H1 (cell line): ENCODE results near the gene SEMG2. TPM values are rescaled to one million over a fixed set of nuclear protein-coding genes. Genes with fewer than 3 reads are reported as not detected.

Source experiments
- CTCF ChIA-PET: fragments of 300-600 bp; sonication (Branson Sonifier 250); formaldehyde crosslinking; loops from one replicate; lab custom pipeline; 2021; ENCODE audit not compliant: partially characterized antibody; lab: Charles Lee
- POLR2A ChIA-PET: fragments of 300-600 bp; sonication (Branson Sonifier 250); formaldehyde crosslinking; loops from one replicate; lab custom pipeline; 2021; ENCODE audit warnings: inconsistent platforms; ENCODE audit not compliant: partially characterized antibody; lab: Charles Lee
- DNase-seq, 2 experiments: peaks; one replicate each; pipeline versions ENCODE4 v3.0.0 to v3.0.0-alpha.2; 2010 to 2022; ENCODE audit warnings: low spot score in 2 of 2, low read depth in 1 of 2, mixed read lengths in 1 of 2
- FAIRE-seq: peaks from 2 replicates; lab custom pipeline; 2011; peaks lifted over from hg19 to GRCh38; lab: Jason Lieb, UNC
- H2AFZ ChIP-seq: 2 replicates; pipeline ENCODE4 v1.8.1; 2012; ENCODE audit warnings: low read length, inconsistent platforms
- H2AK5ac ChIP-seq: 2 replicates; pipeline ENCODE4 v1.6.1; 2013; ENCODE audit warnings: low read depth, low read length
- H2BK120ac ChIP-seq: replicated peaks from 2 replicates; pipeline ENCODE3; 2013; ENCODE audit warnings: low read depth, low read length, inconsistent platforms
- H2BK12ac ChIP-seq: 2 replicates; pipeline ENCODE4 v1.6.1; 2013; ENCODE audit warnings: low read depth, low read length
- H2BK15ac ChIP-seq: 2 replicates; pipeline ENCODE4 v1.6.1; 2013; ENCODE audit warnings: low read length
- H2BK20ac ChIP-seq: 2 replicates; pipeline ENCODE4 v1.6.1; 2013; ENCODE audit warnings: low read length
- H2BK5ac ChIP-seq: 2 replicates; pipeline ENCODE4 v1.6.1; 2013; ENCODE audit warnings: low read depth, low read length
- H3K14ac ChIP-seq: 2 replicates; pipeline ENCODE4 v1.6.1; 2013; ENCODE audit warnings: inconsistent platforms; ENCODE audit not compliant: insufficient read length
- H3K18ac ChIP-seq: 2 replicates; pipeline ENCODE4 v1.6.1; 2013; ENCODE audit warnings: low read length; ENCODE audit errors: extremely low read depth
- H3K23ac ChIP-seq: 2 replicates; pipeline ENCODE4 v1.6.1; 2013; ENCODE audit warnings: inconsistent platforms; ENCODE audit not compliant: insufficient read length
- H3K23me2 ChIP-seq: 2 replicates; pipeline ENCODE4 v1.6.1; 2013; ENCODE audit warnings: low read depth, low read length
- H3K27ac ChIP-seq: 2 replicates; pipeline ENCODE4 v1.6.1; 2011; ENCODE audit warnings: low read depth, low read length, inconsistent platforms
- H3K27me3 ChIP-seq, 4 experiments: replicated peaks in 1 of 4; 1 replicate in 1 of 4; 2 replicates in 3 of 4; pipeline versions ENCODE4 v1.6.1 to v1.8.1; 2011 to 2013; ENCODE audit warnings: low read length in 3 of 4, mild to moderate bottlenecking in 3 of 4, inconsistent platforms in 2 of 4, mixed read lengths in 2 of 4, moderate library complexity in 1 of 4; ENCODE audit not compliant: control insufficient read depth in 3 of 4, insufficient read depth in 3 of 4; ENCODE audit errors: extremely low read depth in 1 of 4
- H3K36me3 ChIP-seq, 4 experiments: 2 replicates each; pipeline versions ENCODE4 v1.6.1 to v1.8.1; 2011 to 2013; ENCODE audit warnings: mild to moderate bottlenecking in 4 of 4, low read length in 3 of 4, moderate library complexity in 2 of 4, control low read depth in 1 of 4, inconsistent platforms in 1 of 4; ENCODE audit not compliant: insufficient read depth in 4 of 4, control insufficient read depth in 2 of 4
- H3K4ac ChIP-seq: replicated peaks from 2 replicates; pipeline ENCODE3; 2013; ENCODE audit warnings: low read length, low read depth, mixed read lengths, inconsistent platforms; ENCODE audit not compliant: insufficient read length
- H3K4me1 ChIP-seq, 4 experiments: replicated peaks in 1 of 4; 1 replicate in 1 of 4; 2 replicates in 3 of 4; pipeline versions ENCODE4 v1.6.1 to v1.8.1; 2011 to 2013; ENCODE audit warnings: low read length in 3 of 4, inconsistent platforms in 2 of 4, mixed read lengths in 1 of 4; ENCODE audit not compliant: insufficient read depth in 4 of 4, control insufficient read depth in 3 of 4
- H3K4me2 ChIP-seq, 2 experiments: 2 replicates each; pipeline versions ENCODE4 v1.6.1 to v1.8.1; 2011 to 2013; ENCODE audit warnings: low read depth in 2 of 2, low read length in 2 of 2, control low read depth in 1 of 2, inconsistent platforms in 1 of 2, mild to moderate bottlenecking in 1 of 2; ENCODE audit not compliant: insufficient read depth in 1 of 2
- H3K4me3 ChIP-seq, 4 experiments: fragments of 200-600, 300-600 bp in 1 of 4; sonication (generic), shearing (Covaris generic), sonication (Bioruptor Twin) in 1 of 4; 2 replicates each; pipeline versions ENCODE4 v1.5.1 to v1.8.1; 2011 to 2016; ENCODE audit warnings: low read length in 4 of 4, low read depth in 3 of 4, control low read depth in 2 of 4, inconsistent platforms in 2 of 4, mild to moderate bottlenecking in 2 of 4, mixed read lengths in 1 of 4, moderate library complexity in 1 of 4; ENCODE audit not compliant: insufficient read depth in 2 of 4; ENCODE audit errors: extremely low read depth in 1 of 4
- H3K56ac ChIP-seq: replicated peaks from 2 replicates; pipeline ENCODE3; 2013; ENCODE audit warnings: low read depth, mild to moderate bottlenecking, mixed read lengths, low read length, inconsistent platforms; ENCODE audit not compliant: insufficient read length
- H3K79me1 ChIP-seq: 2 replicates; pipeline ENCODE4 v1.6.1; 2013; ENCODE audit warnings: low read depth, low read length, control low read depth
- H3K79me2 ChIP-seq, 2 experiments: 2 replicates each; pipeline versions ENCODE4 v1.6.1 to v1.8.1; 2012 to 2013; ENCODE audit warnings: low read length in 2 of 2, mild to moderate bottlenecking in 2 of 2, inconsistent platforms in 1 of 2; ENCODE audit not compliant: insufficient read depth in 2 of 2, control insufficient read depth in 1 of 2
- H3K9ac ChIP-seq, 4 experiments: replicated peaks in 1 of 4; 1 replicate in 1 of 4; 2 replicates in 3 of 4; pipeline versions ENCODE4 v1.6.1 to v1.8.1; 2011 to 2013; ENCODE audit warnings: low read depth in 3 of 4, low read length in 3 of 4, control low read depth in 2 of 4, mild to moderate bottlenecking in 2 of 4, moderate library complexity in 2 of 4, inconsistent platforms in 1 of 4; ENCODE audit errors: extremely low read depth in 1 of 4
- H3K9me3 ChIP-seq, 2 experiments: 2 replicates each; pipeline versions ENCODE4 v1.6.1 to v1.8.1; 2012 to 2013; ENCODE audit warnings: mild to moderate bottlenecking in 2 of 2, moderate library complexity in 2 of 2, control low read depth in 1 of 2, inconsistent platforms in 1 of 2, low read depth in 1 of 2, low read length in 1 of 2, mixed read lengths in 1 of 2; ENCODE audit not compliant: insufficient read depth in 2 of 2
- H4K20me1 ChIP-seq, 2 experiments: replicated peaks in 1 of 2; 2 replicates each; pipeline versions ENCODE3 to v1.8.1; 2011 to 2013; ENCODE audit warnings: inconsistent platforms in 2 of 2, low read length in 2 of 2, mild to moderate bottlenecking in 1 of 2; ENCODE audit not compliant: insufficient read depth in 2 of 2, control insufficient read depth in 1 of 2
- H4K5ac ChIP-seq: 2 replicates; pipeline ENCODE4 v1.6.1; 2013; ENCODE audit warnings: low read length, low read depth, mixed read lengths, inconsistent platforms; ENCODE audit not compliant: insufficient read length
- H4K8ac ChIP-seq: 2 replicates; pipeline ENCODE4 v1.8.0; 2013; ENCODE audit warnings: mild to moderate bottlenecking, moderate library complexity, low read length, inconsistent platforms; ENCODE audit not compliant: insufficient read depth; ENCODE audit errors: extremely low read depth
- H4K91ac ChIP-seq: replicated peaks from 2 replicates; pipeline ENCODE3; 2013; ENCODE audit warnings: low read length, mixed read lengths, inconsistent platforms; ENCODE audit not compliant: insufficient read length
- ASH2L ChIP-seq: fragments of 200-600, 300-600 bp; sonication (generic); IDR thresholded peaks from one replicate; pipeline ENCODE4 v1.7.1; 2017; ENCODE audit warnings: low read length
- CHD2 ChIP-seq: IDR thresholded peaks from 2 replicates; pipeline ENCODE4 v1.6.1; 2012; ENCODE audit warnings: low read length, improper control_type of control experiment
- CREB1 ChIP-seq: IDR thresholded peaks from 2 replicates; pipeline ENCODE4 v1.6.1; 2012; ENCODE audit warnings: inconsistent platforms
- HDAC2 ChIP-seq, 2 experiments: fragments of 300-600 bp in 1 of 2; sonication (generic) in 1 of 2; IDR thresholded peaks; 2 replicates each; pipeline ENCODE4 v1.6.1; 2011 to 2012; ENCODE audit warnings: low read depth in 2 of 2, low read length in 2 of 2, mild to moderate bottlenecking in 2 of 2, moderate library complexity in 2 of 2, borderline replicate concordance in 1 of 2, inconsistent platforms in 1 of 2
- KDM1A ChIP-seq: fragments of 200-600, 300-600 bp; sonication (generic); IDR thresholded peaks from 2 replicates; pipeline ENCODE4 v1.7.1; 2016; ENCODE audit warnings: mild to moderate bottlenecking, low read length, borderline replicate concordance
- MAX ChIP-seq: IDR thresholded peaks from 2 replicates; pipeline ENCODE4 v1.6.1; 2012; ENCODE audit warnings: inconsistent platforms
- PHF8 ChIP-seq: fragments of 200-600 bp; sonication (generic); conservative IDR thresholded peaks from 2 replicates; pipeline ENCODE4 v1.7.1; 2012; ENCODE audit warnings: low read depth, mild to moderate bottlenecking, inconsistent platforms, low read length, moderate library complexity
- POLR2A ChIP-seq, 2 experiments: IDR thresholded peaks; 1 replicate in 1 of 2; 2 replicates in 1 of 2; pipeline ENCODE4 v1.6.1; 2011; ENCODE audit warnings: low read depth in 2 of 2, low read length in 2 of 2, mild to moderate bottlenecking in 2 of 2; ENCODE audit errors: control extremely low read depth in 1 of 2
- POLR2AphosphoS5 ChIP-seq: IDR thresholded peaks from 2 replicates; pipeline ENCODE4 v1.6.1; 2011; ENCODE audit warnings: low read depth, low read length
- POU5F1 ChIP-seq: IDR thresholded peaks from 2 replicates; pipeline ENCODE4 v1.6.1; 2011; ENCODE audit warnings: low read depth, mild to moderate bottlenecking, low read length, moderate library complexity
- SIN3A ChIP-seq, 2 experiments: IDR thresholded peaks in 1 of 2; conservative IDR thresholded peaks in 1 of 2; 2 replicates each; pipeline ENCODE4 v1.6.1; 2011 to 2012; ENCODE audit warnings: low read length in 2 of 2, improper control_type of control experiment in 1 of 2, low read depth in 1 of 2, mild to moderate bottlenecking in 1 of 2
- SP2 ChIP-seq: IDR thresholded peaks from 2 replicates; pipeline ENCODE4 v1.6.1; 2012; ENCODE audit warnings: mild to moderate bottlenecking, low read length, inconsistent platforms
- YY1 ChIP-seq: IDR thresholded peaks from 2 replicates; pipeline ENCODE4 v1.6.1; 2011; ENCODE audit warnings: low read depth, mild to moderate bottlenecking, low read length
- WGBS, 2 experiments: shearing (Covaris generic) in 1 of 2; methylation state at CpG; one replicate each; pipeline versions ENCODE4 v1.1.6 to v1.1.7; 2013 to 2015; ENCODE audit warnings: low lambda C conversion rate in 2 of 2, mixed read lengths in 2 of 2, inconsistent platforms in 1 of 2, low coverage in 1 of 2, missing lambda C conversion rate in 1 of 2; ENCODE audit not compliant: insufficient replicate concordance in 2 of 2, insufficient coverage in 1 of 2, insufficient read length in 1 of 2; ENCODE audit errors: extremely low coverage in 1 of 2, missing lambda C conversion rate in 1 of 2; 5-methylcytosine and 5-hydroxymethylcytosine counted together
- polyA plus RNA-seq, 7 experiments: library from polyadenylated mRNA; depleted of rRNA in 3 of 7; stranded (reverse) in 5 of 7; unstranded in 2 of 7; fragments of >200 nt in 5 of 7; fragments of 200-250 nt in 2 of 7; gene quantifications; 1 replicate in 5 of 7; 2 replicates in 1 of 7; 4 replicates in 1 of 7; pipeline versions ENCODE4 v1.2.1 to v1.2.3, GENCODE V29; 2011 to 2013; ENCODE audit warnings: missing spikeins in 2 of 7, mixed read lengths in 2 of 7
- total RNA-seq: library from RNA; stranded (reverse); fragmentation: NEBNext Ultra II Directional; extraction: Animal tissue kit (Norgen Biotek cat#: 25700); gene quantifications from 2 replicates; pipeline ENCODE4 v1.2.1, GENCODE V29; 2021

Gene SEMG2
- total and polyA plus RNA-seq, 2 of the 8 experiments (the other 6 are each of a cell fraction or from before 2014, with no cell fraction given): not detected

GRCh38 chr20:45254383-45255262 is 33.5 kb downstream of the SEMG2 start, which contains the start of gene SLPI:
SLPI (minus strand) TSS chr20:45254564; CDS start chr20:45254543, 21 bp downstream.
- no peak for DNase-seq
- Histone ChIP-seq H3K36me3 (no peaks in the 10 kb centered on the region), H3K4me2 (no peak within 1 kb of the TSS)

More at GRCh38 chr20:45254383-45255262, 33.5 kb downstream of the SEMG2 start, which contains the start of gene SLPI:
- FAIRE-seq: no peak
- no peak within 1 kb of the TSS for H4K91ac ChIP-seq
- POLR2A ChIA-PET: no interaction called here
- H2BK120ac ChIP-seq: no peak within 1 kb of the TSS
- H3K79me1 ChIP-seq: no peaks in the 10 kb centered on the region
- 77% methylated on average over 7 of the region's 7 CpGs; no CpG with 5 or more reads in 1 of the 2 experiments for WGBS, 2 experiments
- H3K4me3 ChIP-seq: no peak within 1 kb of the TSS
- no peak within 1 kb of the TSS for H2AK5ac ChIP-seq
- peaks cover 0 to 2% (median 0%) of the 10 kb centered on the region in 4 experiments; a peak in 2 of 7 replicates for H3K27me3 ChIP-seq
- H2AFZ ChIP-seq: no peak within 1 kb of the TSS
- H2BK12ac ChIP-seq: no peak within 1 kb of the TSS
- H3K56ac ChIP-seq: no peak within 1 kb of the TSS
- H3K27ac ChIP-seq: no peak within 1 kb of the TSS
- no peak within 1 kb of the TSS for H3K9ac ChIP-seq
- no peak for TF ChIP-seq YY1
- TF ChIP-seq SP2: no peak
- no peak for TF ChIP-seq POLR2AphosphoS5
- no peak for TF ChIP-seq SIN3A (conservative IDR thresholded peaks at IDR 0.05 in 1 of 2, IDR thresholded peaks at IDR 0.05 in 1 of 2; ENCODE audit: low read depth in 1 of 2, low read length in 2 of 2)
- TF ChIP-seq POU5F1: no peak
- no peak for TF ChIP-seq HDAC2 (IDR thresholded peaks at IDR 0.05; ENCODE audit: borderline replicate concordance in 1 of 2, low read depth in 2 of 2, low read length in 2 of 2)
- no peak for TF ChIP-seq ASH2L
- TF ChIP-seq MAX: no peak
- TF ChIP-seq KDM1A: no peak
- TF ChIP-seq CREB1: no peak
- no peak for TF ChIP-seq POLR2A (IDR thresholded peaks at IDR 0.05; ENCODE audit: control extremely low read depth in 1 of 2, low read depth in 2 of 2, low read length in 2 of 2)
- TF ChIP-seq CHD2: no peak
- TF ChIP-seq PHF8: no peak
- no peaks in the 10 kb centered on the region for H3K79me2 ChIP-seq
- no peak within 1 kb of the TSS for H3K14ac ChIP-seq
- CTCF ChIA-PET: interaction anchor here (0.9 to 3.1 kb wide), 5 partner anchors 9 to 47 kb away, joined by 3 to 14 read pairs (median 6); no protein-coding TSS in a partner anchor
- no peak within 1 kb of the TSS for H2BK15ac ChIP-seq
- H4K20me1 ChIP-seq: no peaks in the 10 kb centered on the region
- no peak within 1 kb of the TSS for H3K18ac ChIP-seq
- H2BK5ac ChIP-seq: no peak within 1 kb of the TSS
- H3K4me1 ChIP-seq: peaks cover 0 to 6% (median 3%) of the 10 kb centered on the region in 4 experiments; a peak in 5 of 7 replicates
- H4K5ac ChIP-seq: no peak within 1 kb of the TSS
- no peak within 1 kb of the TSS for H3K23ac ChIP-seq
- H3K9me3 ChIP-seq: no peaks in the 10 kb centered on the region
- H3K4ac ChIP-seq: no peak within 1 kb of the TSS
- no peak within 1 kb of the TSS for H4K8ac ChIP-seq
- H3K23me2 ChIP-seq: no peaks in the 10 kb centered on the region
- no peak within 1 kb of the TSS for H2BK20ac ChIP-seq
